Activated T-helper 9 cell treated with anti-CD3 and anti-CD28 coated beads, Interleukin-2, amount 50 U/mL, for 16 hours (primary cell): ENCODE data around the gene EIF5A.

ENCODE experiments used
- DNase-seq: peaks from one replicate; pipeline ENCODE4 v3.0.0-alpha.2; 2020; ENCODE audit warnings: low read depth

EIF5A gene

GRCh38 chr17:7313890-7314718, 6.7 kb downstream of the EIF5A start:
- DNase-seq: no peak

DNA sequence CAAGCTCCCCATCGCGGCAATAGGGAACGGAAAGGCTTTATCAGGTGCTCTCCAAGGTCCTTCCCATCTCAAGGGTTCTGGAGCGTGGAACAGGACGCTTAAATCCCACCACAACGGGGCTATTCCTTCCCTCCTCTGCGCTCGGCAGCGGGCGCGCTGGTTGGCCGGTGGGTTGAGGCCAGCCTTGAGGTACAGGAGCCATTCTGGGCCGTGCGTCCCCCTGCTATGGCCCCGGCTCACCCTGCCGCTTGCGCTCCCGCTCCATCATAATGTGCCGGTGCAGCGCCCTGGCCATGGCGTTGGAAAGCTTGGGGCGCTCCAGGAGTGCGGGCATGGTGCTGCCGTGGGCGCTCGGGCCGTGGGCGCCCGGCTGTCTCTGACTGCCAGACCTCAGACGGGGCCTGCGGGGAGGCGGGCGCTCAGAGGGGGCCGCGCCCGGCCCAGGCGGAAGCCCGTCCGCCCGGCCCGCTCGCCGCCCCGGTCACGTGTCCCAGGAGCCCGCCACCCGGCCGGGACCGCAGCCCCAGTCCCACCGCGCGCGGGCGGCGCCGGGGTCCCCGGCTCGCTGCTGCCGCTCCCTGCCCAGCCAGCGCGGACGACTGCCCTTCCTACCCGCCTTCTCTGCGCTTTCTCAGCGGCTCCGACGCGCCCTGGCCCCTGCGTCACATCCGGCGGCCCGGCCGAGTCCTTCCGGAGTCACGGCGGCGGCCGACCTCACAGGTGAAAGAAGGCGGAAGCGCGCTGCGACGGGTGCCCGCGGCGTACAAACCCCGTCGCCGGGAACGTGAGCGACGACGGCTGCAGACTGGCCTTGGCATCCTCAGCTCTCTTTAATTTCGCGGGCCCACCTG, 7.5 kb downstream of the EIF5A start, which contains the start of gene GPS2:
Gene GPS2 (minus strand): TSS at position 642 of the 851 bp plus-strand sequence. CDS start 308 bp downstream, at position 334.
- peak; percentile 91 for DNase-seq

- DNase-seq: no peak
Observed at GRCh38 chr17:7315570-7316235, 8.3 kb downstream of the EIF5A start.

DNA sequence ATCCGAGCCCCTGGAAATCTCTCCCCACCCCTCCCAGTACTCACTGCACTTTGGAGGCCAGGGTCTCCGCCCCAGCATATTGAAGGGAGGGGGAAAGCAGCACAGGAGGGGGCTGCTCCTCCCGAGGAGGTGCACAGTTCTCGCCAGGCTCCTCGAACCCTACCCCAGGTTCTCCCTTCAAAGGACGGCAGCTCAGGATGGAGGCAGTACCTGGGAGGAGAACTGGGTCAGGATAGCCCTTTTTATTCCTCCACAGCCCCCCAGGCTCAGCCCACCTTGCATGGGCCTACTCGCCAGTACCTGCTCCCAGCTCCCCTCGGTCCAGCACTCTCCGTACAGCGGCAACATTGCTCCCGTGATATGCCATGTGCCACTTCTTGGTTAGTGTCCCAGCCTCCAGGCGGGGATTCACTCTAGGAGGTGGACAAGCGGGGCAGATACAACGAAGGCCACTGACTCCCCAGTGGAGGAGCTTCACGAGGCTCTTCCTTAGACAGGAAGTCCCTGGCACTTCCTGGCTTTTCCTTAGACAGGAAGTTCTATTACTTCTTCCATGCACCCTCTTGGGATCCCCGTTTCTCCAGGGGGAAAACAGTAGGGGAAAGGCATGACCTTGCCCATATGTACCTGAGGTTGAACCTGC, 9.9 kb downstream of the EIF5A start:
- no peak for DNase-seq

DNA sequence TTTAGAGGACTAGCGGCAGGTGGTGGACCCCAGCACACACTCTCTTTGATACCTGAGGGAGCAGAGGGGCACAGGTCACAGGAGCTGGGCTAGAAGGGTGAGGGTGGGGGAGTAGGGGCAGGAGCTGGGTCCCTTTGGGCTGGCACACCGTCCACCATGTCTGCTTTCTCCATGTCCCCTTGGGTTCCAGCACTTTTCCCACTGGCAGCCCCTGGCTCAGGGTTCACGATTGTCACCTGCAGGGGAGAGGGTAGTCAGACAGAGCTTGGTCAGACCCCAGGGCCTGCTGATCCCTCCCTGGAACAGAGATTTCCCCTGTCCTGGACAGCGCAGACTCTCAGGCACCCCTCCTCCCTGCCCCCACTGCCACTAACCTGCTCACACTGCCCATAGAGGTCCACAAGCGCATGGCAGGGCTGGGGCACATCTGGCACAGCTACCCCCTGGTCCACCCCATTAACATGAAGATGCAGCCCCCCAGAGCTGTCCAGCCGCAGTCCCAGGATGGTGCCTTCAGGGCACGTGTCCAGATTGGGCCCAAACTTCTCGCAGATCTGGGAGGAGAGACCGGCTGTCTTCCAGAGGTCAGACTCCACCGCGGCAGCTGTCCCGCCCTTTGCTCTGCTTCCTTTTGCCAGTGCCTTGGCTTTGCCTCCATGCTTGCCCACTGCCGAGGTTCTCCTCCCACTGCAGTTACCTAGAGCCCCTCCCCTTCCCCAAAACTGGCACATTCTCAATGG, 10.9 kb downstream of the EIF5A start:
- no peak for DNase-seq

DNA sequence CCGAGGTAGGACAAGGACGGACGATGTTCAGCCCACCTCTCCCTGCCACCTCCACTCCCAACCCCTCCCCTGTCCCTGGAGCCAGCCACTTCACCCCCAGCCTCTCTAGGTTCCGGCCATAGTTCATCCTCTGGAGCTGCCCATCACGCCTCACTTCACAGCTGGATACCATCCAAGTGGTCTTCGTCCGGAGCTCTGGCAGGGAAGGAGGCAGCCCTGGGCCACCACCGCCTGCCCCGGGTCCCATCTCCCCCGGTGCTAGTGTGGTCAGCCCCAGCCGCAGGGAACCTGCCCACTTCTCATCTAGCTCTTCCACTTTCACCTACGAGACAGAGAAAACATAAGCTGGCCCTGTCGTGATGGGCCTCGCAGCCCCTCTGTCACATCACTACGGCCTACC, 14.0 kb downstream of the EIF5A start:
- no peak for DNase-seq

DNA sequence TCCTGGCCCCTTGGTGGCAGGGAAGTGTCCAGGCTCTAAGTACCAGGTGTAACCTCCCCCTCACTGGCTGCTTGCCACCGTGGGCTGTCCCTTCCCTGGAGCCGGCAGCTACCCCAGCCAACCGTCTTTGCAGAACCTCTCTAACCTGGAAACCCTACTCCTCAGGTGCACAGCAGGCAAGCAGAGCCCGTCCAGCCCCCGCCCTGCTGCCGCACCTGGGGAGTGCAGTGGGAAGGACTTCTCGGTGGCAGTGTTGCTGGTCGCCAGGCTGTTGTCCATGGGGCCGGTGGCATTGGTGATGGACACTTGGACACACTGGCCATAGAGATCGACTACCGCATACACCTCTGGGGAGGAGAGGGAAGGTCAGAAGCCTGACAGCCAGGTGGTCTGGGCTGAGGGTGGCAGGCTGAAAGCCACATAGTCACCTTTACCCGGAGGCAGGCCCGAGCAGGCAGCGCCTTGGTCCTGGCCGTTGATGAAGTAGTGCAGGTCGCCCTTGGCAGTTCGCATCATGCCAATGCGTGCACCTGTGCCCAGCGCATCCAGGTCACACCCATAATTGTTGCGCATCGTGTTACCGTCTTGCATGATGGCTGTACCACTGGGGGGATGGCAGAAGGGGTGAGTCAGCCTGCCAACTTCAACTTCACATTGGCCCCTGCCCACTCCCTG, 15.2 kb downstream of the EIF5A start:
- DNase-seq: no peak

DNA sequence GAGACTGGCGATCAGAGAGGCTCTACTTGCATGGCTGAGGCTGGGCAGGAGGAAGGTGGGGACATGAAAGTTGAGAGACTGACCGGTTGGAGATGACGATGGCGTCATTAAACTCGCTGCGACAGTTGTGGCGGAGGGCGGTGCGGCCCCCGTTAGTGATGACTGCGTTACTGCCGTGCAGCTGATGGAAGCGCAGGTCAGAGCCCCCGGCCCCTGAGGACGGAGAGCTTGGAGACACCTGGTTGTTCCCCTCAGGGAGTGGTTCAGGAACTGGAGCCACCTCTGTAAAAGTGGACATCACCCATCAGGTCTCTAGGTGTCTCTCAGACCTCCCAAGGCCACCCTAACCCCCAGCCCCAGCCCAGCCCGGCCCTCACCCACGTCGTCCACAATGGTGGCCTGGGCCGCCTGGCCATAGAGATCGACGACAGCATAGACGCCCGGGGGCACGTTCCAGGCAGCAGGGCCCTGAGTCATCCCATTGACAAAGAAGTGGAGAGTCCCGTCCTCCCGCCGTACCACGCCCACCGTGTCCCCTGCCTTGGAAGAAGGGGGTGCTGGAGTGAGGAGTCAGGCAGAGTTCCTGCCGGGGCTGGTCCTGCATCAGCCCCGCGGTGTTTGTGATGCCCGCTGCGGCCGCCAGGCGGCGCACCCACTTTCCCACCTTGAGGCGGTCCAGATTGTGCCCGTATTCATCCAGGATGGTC, 16.5 kb downstream of the EIF5A start:
- peak; percentile 58 for DNase-seq

DNA sequence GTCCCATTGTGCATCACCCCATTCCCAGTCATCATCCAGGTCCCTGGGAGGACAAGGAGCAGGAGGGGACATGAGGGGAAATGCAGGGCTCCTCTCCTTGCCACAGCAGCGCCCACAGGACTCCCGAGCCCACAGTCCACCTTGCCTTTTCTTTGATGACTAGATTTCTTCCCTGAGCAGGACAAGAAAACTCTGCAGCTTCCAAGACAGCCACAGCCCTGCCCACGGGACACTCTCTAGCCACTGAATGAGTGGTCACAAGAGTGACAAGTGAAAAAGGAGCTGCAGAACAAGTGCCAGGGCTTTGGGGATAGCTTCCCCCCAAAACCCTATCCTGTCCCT, 17.0 kb downstream of the EIF5A start:
- DNase-seq: no peak

DNA sequence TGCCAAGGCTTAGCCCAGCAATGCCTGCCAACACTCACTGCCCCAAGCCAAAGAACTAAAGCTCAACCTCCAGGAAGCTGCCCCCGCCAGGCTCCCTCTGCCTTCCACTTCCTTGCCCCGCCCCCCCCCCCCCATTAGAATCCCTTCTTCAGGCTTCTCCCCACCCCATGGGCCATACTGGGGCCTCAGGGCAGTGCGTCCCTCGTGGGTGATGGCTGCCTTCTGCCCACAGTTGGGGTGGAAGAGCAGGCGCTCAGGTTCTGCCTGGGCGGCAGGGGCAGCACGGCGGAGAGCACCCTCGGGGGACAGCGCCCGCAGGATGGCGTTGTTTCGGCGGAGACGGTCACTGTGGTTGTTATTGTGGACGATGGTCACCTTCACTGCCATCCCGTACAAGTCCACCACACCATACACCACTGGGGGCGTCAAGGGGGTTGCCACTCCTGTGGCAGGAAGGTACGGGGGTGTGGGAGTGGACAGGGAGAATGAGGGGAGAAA, 17.7 kb downstream of the EIF5A start:
- DNase-seq: no peak

DNA sequence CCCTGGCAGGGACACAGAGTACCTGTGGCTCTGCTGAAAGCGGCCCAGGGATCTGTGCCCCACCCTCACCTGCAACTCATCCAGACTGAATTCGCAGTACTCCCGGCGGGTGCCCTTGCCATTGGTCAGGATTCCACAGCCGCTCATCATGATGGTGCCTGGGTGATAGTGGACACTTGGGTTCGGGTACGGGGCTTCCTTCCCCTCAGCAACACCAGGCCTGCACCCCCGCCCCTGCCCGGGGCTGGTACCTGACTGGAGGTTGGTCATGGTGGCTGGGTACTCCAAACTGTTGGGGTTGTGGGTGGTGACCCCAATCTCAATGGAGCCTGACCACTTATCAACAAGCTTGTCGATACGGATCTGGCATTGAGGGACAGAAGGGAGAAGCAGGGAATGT, 18.8 kb downstream of the EIF5A start:
- DNase-seq: no peak

GRCh38 chr17:7327056-7327455, 19.6 kb downstream of the EIF5A start:
- DNase-seq: no peak

GRCh38 chr17:7327501-7327900, 20.1 kb downstream of the EIF5A start:
- DNase-seq: no peak

GRCh38 chr17:7328009-7328408, 20.6 kb downstream of the EIF5A start:
- no peak for DNase-seq

DNA sequence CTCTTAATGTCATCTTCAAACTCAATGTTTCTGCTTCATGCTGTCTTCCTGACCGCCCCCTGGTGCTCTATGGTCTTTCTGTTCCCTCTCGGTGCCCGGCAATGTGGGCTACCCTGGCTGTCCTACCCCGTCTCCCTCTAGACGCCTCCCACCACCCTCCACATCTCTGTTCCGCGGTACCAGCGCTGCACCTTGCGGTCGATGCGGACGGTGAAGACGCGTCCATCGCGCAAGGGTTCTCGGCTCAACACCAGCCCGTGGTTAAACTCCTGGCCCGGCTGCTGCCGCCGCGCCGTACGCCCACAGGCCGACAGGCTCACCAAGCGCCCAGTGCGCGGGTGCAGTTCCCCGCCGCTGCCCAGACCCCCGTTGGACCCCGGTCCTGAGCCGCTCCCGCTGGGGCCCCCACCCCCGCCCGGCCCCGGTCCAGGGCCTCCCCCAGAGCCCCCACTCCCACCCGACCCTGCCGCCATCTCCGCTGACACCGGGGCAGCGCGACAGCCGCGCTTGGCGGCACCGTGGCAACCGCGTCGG, 21.5 kb downstream of the EIF5A start, which contains the start of gene NEURL4:
Gene NEURL4 (minus strand): TSS at position 496 of the 534 bp plus-strand sequence. CDS start 23 bp downstream, at position 473.
- no peak for DNase-seq

DNA sequence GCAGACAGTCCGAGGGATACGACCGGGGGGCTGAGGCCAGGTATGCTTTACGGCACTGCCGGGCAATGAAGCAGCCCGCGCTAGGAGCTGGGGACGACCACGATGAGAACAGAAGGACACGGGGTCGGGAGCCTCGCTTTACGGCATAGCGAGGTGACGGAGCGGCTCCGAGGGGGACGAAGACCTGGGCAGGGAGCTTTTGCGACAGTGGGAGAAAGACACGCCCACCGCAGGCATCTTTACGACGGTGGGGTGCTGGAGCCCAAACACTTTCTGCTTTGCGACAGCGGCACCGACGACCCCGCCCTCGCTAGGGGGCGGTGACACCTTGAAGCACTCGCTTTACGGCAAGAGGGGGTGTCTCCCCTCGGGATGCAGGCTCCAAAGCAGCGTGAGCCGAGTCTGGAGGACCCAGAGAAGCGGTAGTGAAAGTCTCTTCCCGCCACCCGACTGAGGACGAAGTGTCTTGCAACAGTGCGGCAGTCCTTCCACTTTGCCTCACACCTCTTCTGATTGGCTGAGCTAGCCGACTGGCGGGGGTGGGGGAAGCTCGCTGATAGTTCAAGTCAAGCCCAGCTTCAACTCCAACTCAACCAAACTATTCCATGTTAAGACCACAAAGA, 22.1 kb downstream of the EIF5A start:
- peak; percentile 92 for DNase-seq

GRCh38 chr17:7329997-7330637, 22.7 kb downstream of the EIF5A start:
- peak; percentile 71 for DNase-seq

DNA sequence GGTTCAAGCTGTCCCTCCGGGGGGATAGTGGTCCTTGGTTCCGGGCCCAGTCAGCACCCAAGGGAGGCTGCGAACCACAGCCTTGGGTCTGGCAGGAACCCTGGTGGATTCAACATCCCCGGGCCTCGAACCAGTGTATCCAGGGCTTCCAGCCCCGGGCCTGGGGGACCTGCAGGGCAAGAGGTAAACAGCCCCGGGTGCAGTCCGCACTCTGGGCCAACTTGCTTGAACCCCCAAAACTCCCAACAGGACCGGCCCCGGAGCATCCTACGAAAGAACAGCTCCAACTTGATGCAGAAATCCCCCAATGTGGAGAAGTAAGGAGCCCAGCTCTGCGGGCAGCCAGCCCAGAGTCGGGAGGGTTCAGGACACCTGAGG, 23.2 kb downstream of the EIF5A start:
- no peak for DNase-seq

DNA sequence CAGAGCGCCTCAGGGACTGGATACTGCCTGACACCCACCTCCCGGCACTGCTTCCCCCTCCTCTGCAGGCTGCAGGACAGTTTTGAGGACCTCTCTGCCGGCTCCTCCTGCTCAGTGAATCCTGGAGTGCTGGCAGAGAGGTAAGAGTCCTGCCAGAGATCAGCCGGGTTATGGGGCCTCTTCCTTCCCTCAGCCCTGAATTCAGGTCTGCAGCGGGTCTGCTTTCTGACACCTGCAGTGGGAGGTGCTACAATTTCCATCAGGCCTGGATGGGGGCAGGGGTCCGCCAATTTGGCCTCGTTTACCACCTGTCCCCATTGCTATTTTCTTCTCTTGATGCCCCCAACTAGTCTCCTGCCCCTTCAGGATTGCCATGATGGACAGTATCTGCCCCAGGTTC, 24.7 kb downstream of the EIF5A start:
- no peak for DNase-seq
